ENCODE data around the gene NLRP3.

DNA sequence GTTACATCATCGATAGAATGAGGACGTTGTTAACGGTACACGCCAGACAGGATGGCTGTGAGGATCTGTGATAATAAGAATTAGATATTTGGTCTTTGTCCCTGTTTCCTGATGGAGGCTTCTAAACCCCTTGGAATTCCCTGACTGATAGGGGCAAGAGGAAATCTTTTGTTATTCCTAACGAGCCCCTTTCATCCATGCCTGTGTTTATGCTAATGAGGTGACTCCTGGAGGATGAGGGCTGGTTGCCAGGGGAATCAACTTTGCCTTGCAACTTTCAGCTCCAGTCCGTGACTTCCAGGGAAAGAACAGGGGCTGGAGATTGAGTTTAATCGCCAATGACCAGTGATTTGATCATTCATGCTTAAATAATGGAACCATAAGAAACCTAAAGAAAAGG is 39.3 kb upstream of the NLRP3 start:
- TF ChIP-seq POLR2A (IDR thresholded peaks at IDR 0.05) (no peak), EP300 (IDR thresholded peaks at IDR 0.05) (no peak), POLR2AphosphoS5 (IDR thresholded peaks at IDR 0.05) (no peak)
- TF ChIP-seq, protein P1, sequence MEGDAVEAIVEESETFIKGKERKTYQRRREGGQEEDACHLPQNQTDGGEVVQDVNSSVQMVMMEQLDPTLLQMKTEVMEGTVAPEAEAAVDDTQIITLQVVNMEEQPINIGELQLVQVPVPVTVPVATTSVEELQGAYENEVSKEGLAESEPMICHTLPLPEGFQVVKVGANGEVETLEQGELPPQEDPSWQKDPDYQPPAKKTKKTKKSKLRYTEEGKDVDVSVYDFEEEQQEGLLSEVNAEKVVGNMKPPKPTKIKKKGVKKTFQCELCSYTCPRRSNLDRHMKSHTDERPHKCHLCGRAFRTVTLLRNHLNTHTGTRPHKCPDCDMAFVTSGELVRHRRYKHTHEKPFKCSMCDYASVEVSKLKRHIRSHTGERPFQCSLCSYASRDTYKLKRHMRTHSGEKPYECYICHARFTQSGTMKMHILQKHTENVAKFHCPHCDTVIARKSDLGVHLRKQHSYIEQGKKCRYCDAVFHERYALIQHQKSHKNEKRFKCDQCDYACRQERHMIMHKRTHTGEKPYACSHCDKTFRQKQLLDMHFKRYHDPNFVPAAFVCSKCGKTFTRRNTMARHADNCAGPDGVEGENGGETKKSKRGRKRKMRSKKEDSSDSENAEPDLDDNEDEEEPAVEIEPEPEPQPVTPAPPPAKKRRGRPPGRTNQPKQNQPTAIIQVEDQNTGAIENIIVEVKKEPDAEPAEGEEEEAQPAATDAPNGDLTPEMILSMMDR (IDR thresholded peaks at IDR 0.05): no peak

Measured in upper lobe of left lung (tissue), 4 donors.